ENCODE results near the gene MEX3A.

Gene MEX3A

GRCh38 chr1:156100205-156100995, 18.1 kb upstream of the MEX3A start:
- no peak for DNase-seq (ENCODE audit: low read depth, low spot score)
- no peak overlapping the region for H3K9ac ChIP-seq (ENCODE audit: insufficient read length)
- H3K27ac ChIP-seq, result peak overlapping the region; percentile 50
- H3K36me3 ChIP-seq (ENCODE audit: insufficient read depth, low read length), result no peaks in the 10 kb centered on the region
- no peaks in the 10 kb centered on the region for H3K9me3 ChIP-seq (ENCODE audit: low read depth, low read length)
- TF ChIP-seq FOXP2 (optimal IDR thresholded peaks at IDR 0.05; ENCODE audit: control extremely low read depth, extremely low read length, insufficient read depth) (no peak), EZH2 (IDR thresholded peaks at IDR 0.05) (no peak), POLR2AphosphoS5 (IDR thresholded peaks at IDR 0.05; ENCODE audit: borderline replicate concordance, low read depth, low read length) (no peak)
- no peak overlapping the region for H3K4me3 ChIP-seq

GRCh38 chr1:156099282-156099681, 17.0 kb upstream of the MEX3A start:
- Histone ChIP-seq H3K4me3 (no peak overlapping the region), H3K9me3 (ENCODE audit: low read depth, low read length) (no peaks in the 10 kb centered on the region), H3K27ac (no peak overlapping the region), H3K9ac (ENCODE audit: insufficient read length) (no peak overlapping the region), H3K36me3 (ENCODE audit: insufficient read depth, low read length) (no peaks in the 10 kb centered on the region)
- no peak for DNase-seq (ENCODE audit: low read depth, low spot score)
- TF ChIP-seq POLR2AphosphoS5 (IDR thresholded peaks at IDR 0.05; ENCODE audit: borderline replicate concordance, low read depth, low read length) (no peak), FOXP2 (optimal IDR thresholded peaks at IDR 0.05; ENCODE audit: control extremely low read depth, extremely low read length, insufficient read depth) (no peak), EZH2 (IDR thresholded peaks at IDR 0.05) (no peak)

GRCh38 chr1:156098784-156099183, 16.5 kb upstream of the MEX3A start:
- Histone ChIP-seq H3K27ac (no peak overlapping the region), H3K4me3 (no peak overlapping the region)
- TF ChIP-seq EZH2 (IDR thresholded peaks at IDR 0.05) (no peak), FOXP2 (optimal IDR thresholded peaks at IDR 0.05; ENCODE audit: control extremely low read depth, extremely low read length, insufficient read depth) (no peak), POLR2AphosphoS5 (IDR thresholded peaks at IDR 0.05; ENCODE audit: borderline replicate concordance, low read depth, low read length) (no peak)

GRCh38 chr1:156097499-156098178, 15.4 kb upstream of the MEX3A start:
- no peak overlapping the region for H3K27ac ChIP-seq
- no peaks in the 10 kb centered on the region for H3K9me3 ChIP-seq (ENCODE audit: low read depth, low read length)
- H3K9ac ChIP-seq (ENCODE audit: insufficient read length), result no peak overlapping the region
- H3K4me3 ChIP-seq, result no peak overlapping the region
- no peak for TF ChIP-seq FOXP2 (optimal IDR thresholded peaks at IDR 0.05; ENCODE audit: control extremely low read depth, extremely low read length, insufficient read depth)
- TF ChIP-seq POLR2AphosphoS5 (IDR thresholded peaks at IDR 0.05; ENCODE audit: borderline replicate concordance, low read depth, low read length), result no peak
- no peak for TF ChIP-seq EZH2 (IDR thresholded peaks at IDR 0.05)
- no peaks in the 10 kb centered on the region for H3K36me3 ChIP-seq (ENCODE audit: insufficient read depth, low read length)
- no peak for DNase-seq (ENCODE audit: low read depth, low spot score)

More at GRCh38 chr1:156098784-156099183, 16.5 kb upstream of the MEX3A start:
- DNase-seq (ENCODE audit: low read depth, low spot score), result no peak
- Histone ChIP-seq H3K9me3 (ENCODE audit: low read depth, low read length) (no peaks in the 10 kb centered on the region), H3K36me3 (ENCODE audit: insufficient read depth, low read length) (no peaks in the 10 kb centered on the region), H3K9ac (ENCODE audit: insufficient read length) (no peak overlapping the region)

GRCh38 chr1:156096640-156097391, 14.6 kb upstream of the MEX3A start:
- H3K9ac ChIP-seq (ENCODE audit: insufficient read length), result no peak overlapping the region
- TF ChIP-seq EZH2 (IDR thresholded peaks at IDR 0.05) (no peak), FOXP2 (optimal IDR thresholded peaks at IDR 0.05; ENCODE audit: control extremely low read depth, extremely low read length, insufficient read depth) (no peak), POLR2AphosphoS5 (IDR thresholded peaks at IDR 0.05; ENCODE audit: borderline replicate concordance, low read depth, low read length) (no peak)
- no peaks in the 10 kb centered on the region for H3K9me3 ChIP-seq (ENCODE audit: low read depth, low read length)
- DNase-seq (ENCODE audit: low read depth, low spot score), result no peak
- H3K36me3 ChIP-seq (ENCODE audit: insufficient read depth, low read length), result no peaks in the 10 kb centered on the region
- H3K4me3 ChIP-seq, result no peak overlapping the region
- no peak overlapping the region for H3K27ac ChIP-seq

- Histone ChIP-seq H3K9ac (ENCODE audit: insufficient read length) (no peak overlapping the region), H3K36me3 (ENCODE audit: insufficient read depth, low read length) (no peaks in the 10 kb centered on the region), H3K4me3 (no peak overlapping the region), H3K9me3 (ENCODE audit: low read depth, low read length) (no peaks in the 10 kb centered on the region), H3K27ac (no peak overlapping the region)
- TF ChIP-seq FOXP2 (optimal IDR thresholded peaks at IDR 0.05; ENCODE audit: control extremely low read depth, extremely low read length, insufficient read depth) (no peak), POLR2AphosphoS5 (IDR thresholded peaks at IDR 0.05; ENCODE audit: borderline replicate concordance, low read depth, low read length) (no peak), EZH2 (IDR thresholded peaks at IDR 0.05) (no peak)
- DNase-seq (ENCODE audit: low read depth, low spot score), result no peak
Observed at GRCh38 chr1:156095906-156096508, 13.7 kb upstream of the MEX3A start.

GRCh38 chr1:156091610-156092009, 9.3 kb upstream of the MEX3A start:
- no peak for DNase-seq (ENCODE audit: low read depth, low spot score)
- no peaks in the 10 kb centered on the region for H3K36me3 ChIP-seq (ENCODE audit: insufficient read depth, low read length)
- no peaks in the 10 kb centered on the region for H3K9me3 ChIP-seq (ENCODE audit: low read depth, low read length)
- TF ChIP-seq FOXP2 (optimal IDR thresholded peaks at IDR 0.05; ENCODE audit: control extremely low read depth, extremely low read length, insufficient read depth), result no peak
- TF ChIP-seq POLR2AphosphoS5 (IDR thresholded peaks at IDR 0.05; ENCODE audit: borderline replicate concordance, low read depth, low read length), result no peak
- no peak for TF ChIP-seq EZH2 (IDR thresholded peaks at IDR 0.05)
- no peak overlapping the region for H3K27ac ChIP-seq
- H3K9ac ChIP-seq (ENCODE audit: insufficient read length), result no peak overlapping the region
- no peak overlapping the region for H3K4me3 ChIP-seq

- no peak for DNase-seq (ENCODE audit: low read depth, low spot score)
- Histone ChIP-seq H3K9ac (ENCODE audit: insufficient read length) (no peak overlapping the region), H3K27ac (no peak overlapping the region), H3K36me3 (ENCODE audit: insufficient read depth, low read length) (no peaks in the 10 kb centered on the region), H3K9me3 (ENCODE audit: low read depth, low read length) (no peaks in the 10 kb centered on the region), H3K4me3 (no peak overlapping the region)
- TF ChIP-seq EZH2 (IDR thresholded peaks at IDR 0.05), result no peak
- TF ChIP-seq FOXP2 (optimal IDR thresholded peaks at IDR 0.05; ENCODE audit: control extremely low read depth, extremely low read length, insufficient read depth), result no peak
- no peak for TF ChIP-seq POLR2AphosphoS5 (IDR thresholded peaks at IDR 0.05; ENCODE audit: borderline replicate concordance, low read depth, low read length)
Observed at GRCh38 chr1:156090840-156091188, 8.5 kb upstream of the MEX3A start.

All from SK-N-MC (cell line).